ENCODE measurements around the gene WWOX.

WWOX gene

DNA sequence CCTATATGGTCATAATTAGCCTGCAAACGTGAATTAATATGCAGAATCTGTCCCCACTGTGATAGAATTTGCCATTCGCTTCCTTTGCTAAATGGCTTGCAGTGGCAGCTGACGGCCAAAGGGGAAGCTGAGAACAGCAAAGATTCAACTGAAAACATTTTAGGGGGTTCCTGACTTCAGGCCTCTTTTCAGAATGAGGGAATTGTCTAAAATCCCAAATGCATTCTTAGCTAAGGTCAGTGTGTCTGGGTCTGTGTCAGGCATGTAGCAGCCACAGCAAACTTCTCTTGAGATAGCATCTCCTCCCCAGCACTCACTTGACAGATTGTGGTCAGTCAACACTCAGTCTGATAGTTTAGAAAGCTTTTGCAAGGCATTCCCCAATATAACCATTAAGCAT lies 701.1 kb downstream of the WWOX start:
- no peak overlapping the region for H3K4me3 ChIP-seq (ENCODE audit: low read length)
- no peak overlapping the region for H3K9ac ChIP-seq (ENCODE audit: low read length)
- no peaks in the 10 kb centered on the region for H3K36me3 ChIP-seq (replicated peaks; ENCODE audit: insufficient read depth, low read length)
- TF ChIP-seq EZH2 (optimal IDR thresholded peaks at IDR 0.05; ENCODE audit: low read depth, low read length) (no peak), EZH2phosphoT487 (IDR thresholded peaks at IDR 0.05; ENCODE audit: low read length) (no peak)
- TF ChIP-seq, protein P1, sequence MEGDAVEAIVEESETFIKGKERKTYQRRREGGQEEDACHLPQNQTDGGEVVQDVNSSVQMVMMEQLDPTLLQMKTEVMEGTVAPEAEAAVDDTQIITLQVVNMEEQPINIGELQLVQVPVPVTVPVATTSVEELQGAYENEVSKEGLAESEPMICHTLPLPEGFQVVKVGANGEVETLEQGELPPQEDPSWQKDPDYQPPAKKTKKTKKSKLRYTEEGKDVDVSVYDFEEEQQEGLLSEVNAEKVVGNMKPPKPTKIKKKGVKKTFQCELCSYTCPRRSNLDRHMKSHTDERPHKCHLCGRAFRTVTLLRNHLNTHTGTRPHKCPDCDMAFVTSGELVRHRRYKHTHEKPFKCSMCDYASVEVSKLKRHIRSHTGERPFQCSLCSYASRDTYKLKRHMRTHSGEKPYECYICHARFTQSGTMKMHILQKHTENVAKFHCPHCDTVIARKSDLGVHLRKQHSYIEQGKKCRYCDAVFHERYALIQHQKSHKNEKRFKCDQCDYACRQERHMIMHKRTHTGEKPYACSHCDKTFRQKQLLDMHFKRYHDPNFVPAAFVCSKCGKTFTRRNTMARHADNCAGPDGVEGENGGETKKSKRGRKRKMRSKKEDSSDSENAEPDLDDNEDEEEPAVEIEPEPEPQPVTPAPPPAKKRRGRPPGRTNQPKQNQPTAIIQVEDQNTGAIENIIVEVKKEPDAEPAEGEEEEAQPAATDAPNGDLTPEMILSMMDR (IDR thresholded peaks at IDR 0.05; ENCODE audit: low read length), result no peak
- no peaks in the 10 kb centered on the region for H3K4me1 ChIP-seq (ENCODE audit: low read length)
- DNase-seq, result no peak
- H3F3A ChIP-seq (ENCODE audit: insufficient read depth, low read length), result no peaks in the 10 kb centered on the region
- no peak overlapping the region for H2AFZ ChIP-seq (ENCODE audit: low read length)
- no peak overlapping the region for H3K4me2 ChIP-seq (ENCODE audit: low read depth, low read length)
- no peaks in the 10 kb centered on the region for H3K79me2 ChIP-seq (ENCODE audit: low read length)
- no peaks in the 10 kb centered on the region for H3K27me3 ChIP-seq (replicated peaks; ENCODE audit: insufficient read depth, low read length)
- no peaks in the 10 kb centered on the region for H3K9me2 ChIP-seq (replicated peaks; ENCODE audit: insufficient read depth, low read length)
- H4K20me1 ChIP-seq (ENCODE audit: insufficient read depth, low read length), result no peaks in the 10 kb centered on the region
- no peaks in the 10 kb centered on the region for H3K9me3 ChIP-seq (replicated peaks; ENCODE audit: insufficient read depth, low read length)
- no peak overlapping the region for H3K27ac ChIP-seq (ENCODE audit: low read length)

DNA sequence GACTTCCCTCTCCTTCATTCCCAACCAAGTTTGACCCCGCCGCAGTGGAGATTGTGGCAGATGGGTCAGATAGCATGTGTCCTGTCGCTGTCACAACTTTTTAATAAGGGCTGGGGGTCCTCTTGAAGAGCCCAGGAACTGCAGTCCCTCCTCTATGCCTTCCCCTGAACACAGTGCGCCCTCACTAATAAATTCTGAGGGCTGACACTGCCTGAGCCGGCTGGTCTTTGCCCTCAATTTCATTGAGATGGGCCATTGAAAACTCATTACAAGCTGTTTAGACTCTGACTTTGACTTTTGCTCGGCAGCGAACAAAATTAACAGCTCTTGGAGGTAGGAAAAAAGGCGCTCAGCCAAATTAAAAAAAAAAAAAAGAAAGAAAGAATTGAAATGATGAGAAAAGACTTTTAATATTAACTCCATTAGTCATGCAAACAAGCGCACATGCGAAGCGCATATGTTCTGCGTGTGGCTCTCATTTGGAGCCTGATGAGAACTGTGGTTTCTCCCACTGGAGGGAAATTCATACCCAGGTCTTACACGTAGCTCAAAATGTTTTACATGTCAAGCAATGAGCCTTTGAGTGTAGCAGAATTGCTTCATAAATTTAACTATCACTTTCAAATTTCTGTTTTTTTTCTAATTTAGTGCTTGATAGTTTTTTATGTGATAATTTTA lies 704.7 kb downstream of the WWOX start:
- no peaks in the 10 kb centered on the region for H3F3A ChIP-seq (ENCODE audit: insufficient read depth, low read length)
- H3K9ac ChIP-seq (ENCODE audit: low read length), result no peak overlapping the region
- H3K4me3 ChIP-seq (ENCODE audit: low read length), result no peak overlapping the region
- DNase-seq, result no peak
- H3K27ac ChIP-seq (ENCODE audit: low read length), result no peak overlapping the region
- H3K79me2 ChIP-seq (ENCODE audit: low read length), result no peaks in the 10 kb centered on the region
- TF ChIP-seq, protein P1 (IDR thresholded peaks at IDR 0.05; ENCODE audit: low read length), result no peak
- no peak for TF ChIP-seq EZH2 (optimal IDR thresholded peaks at IDR 0.05; ENCODE audit: low read depth, low read length)
- TF ChIP-seq EZH2phosphoT487 (IDR thresholded peaks at IDR 0.05; ENCODE audit: low read length), result no peak
- H2AFZ ChIP-seq (ENCODE audit: low read length), result no peak overlapping the region
- no peaks in the 10 kb centered on the region for H3K27me3 ChIP-seq (replicated peaks; ENCODE audit: insufficient read depth, low read length)
- H3K9me3 ChIP-seq (replicated peaks; ENCODE audit: insufficient read depth, low read length), result no peaks in the 10 kb centered on the region
- H4K20me1 ChIP-seq (ENCODE audit: insufficient read depth, low read length), result no peaks in the 10 kb centered on the region
- H3K4me1 ChIP-seq (ENCODE audit: low read length), result no peaks in the 10 kb centered on the region
- H3K36me3 ChIP-seq (replicated peaks; ENCODE audit: insufficient read depth, low read length), result no peaks in the 10 kb centered on the region
- no peak overlapping the region for H3K4me2 ChIP-seq (ENCODE audit: low read depth, low read length)
- H3K9me2 ChIP-seq (replicated peaks; ENCODE audit: insufficient read depth, low read length), result no peaks in the 10 kb centered on the region

DNA sequence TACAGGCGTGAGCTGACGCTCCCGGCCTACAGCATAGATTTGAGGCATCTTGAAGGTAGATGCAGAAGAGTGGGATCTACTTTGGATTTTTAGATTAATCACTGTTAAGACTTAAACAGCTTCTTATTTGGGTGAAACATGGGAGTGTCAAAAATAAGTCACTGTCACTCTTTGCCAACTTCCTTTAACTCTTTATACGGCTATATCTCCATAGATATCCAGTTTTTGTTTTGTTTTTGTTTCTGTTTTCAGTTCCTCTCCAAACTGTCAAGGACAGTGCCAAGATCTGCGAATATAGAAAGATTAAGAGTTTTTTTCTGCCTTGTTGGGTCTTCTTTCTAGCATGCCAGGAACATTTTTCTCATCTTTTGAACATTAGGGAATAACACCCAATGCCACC lies 706.1 kb downstream of the WWOX start:
- TF ChIP-seq, protein P1 (IDR thresholded peaks at IDR 0.05; ENCODE audit: low read length), result no peak
- TF ChIP-seq EZH2 (optimal IDR thresholded peaks at IDR 0.05; ENCODE audit: low read depth, low read length), result no peak
- no peak for TF ChIP-seq EZH2phosphoT487 (IDR thresholded peaks at IDR 0.05; ENCODE audit: low read length)
- Histone ChIP-seq H4K20me1 (ENCODE audit: insufficient read depth, low read length) (no peaks in the 10 kb centered on the region), H3K27ac (ENCODE audit: low read length) (no peak overlapping the region), H3K9me3 (replicated peaks; ENCODE audit: insufficient read depth, low read length) (no peaks in the 10 kb centered on the region), H3K4me2 (ENCODE audit: low read depth, low read length) (no peak overlapping the region), H3K4me1 (ENCODE audit: low read length) (no peaks in the 10 kb centered on the region), H3F3A (ENCODE audit: insufficient read depth, low read length) (no peaks in the 10 kb centered on the region), H3K9me2 (replicated peaks; ENCODE audit: insufficient read depth, low read length) (no peaks in the 10 kb centered on the region), H3K79me2 (ENCODE audit: low read length) (no peaks in the 10 kb centered on the region), H3K27me3 (replicated peaks; ENCODE audit: insufficient read depth, low read length) (no peaks in the 10 kb centered on the region), H2AFZ (ENCODE audit: low read length) (no peak overlapping the region), H3K36me3 (replicated peaks; ENCODE audit: insufficient read depth, low read length) (no peaks in the 10 kb centered on the region), H3K4me3 (ENCODE audit: low read length) (no peak overlapping the region), H3K9ac (ENCODE audit: low read length) (no peak overlapping the region)
- DNase-seq, result no peak

Data from MM.1S (cell line).